NT2/D1 (cell line): ENCODE results near the gene GPR55.

Experiments
- DNase-seq: peaks from one replicate; pipeline ENCODE4 v3.0.0-alpha.2; 2011; ENCODE audit warnings: low read depth, low spot score
- H3K27me3 ChIP-seq: 2 replicates; pipeline ENCODE4 v1.6.0; 2011; ENCODE audit warnings: mild to moderate bottlenecking; ENCODE audit not compliant: insufficient read length, insufficient read depth
- H3K36me3 ChIP-seq: 2 replicates; pipeline ENCODE4 v1.6.1; 2011; ENCODE audit warnings: mild to moderate bottlenecking, low read length, mixed read lengths; ENCODE audit not compliant: insufficient read depth, insufficient read length
- H3K4me1 ChIP-seq: 2 replicates; pipeline ENCODE4 v1.5.1; 2011; ENCODE audit not compliant: insufficient read depth, insufficient read length
- H3K4me3 ChIP-seq: 2 replicates; pipeline ENCODE4 v1.5.1; 2011; ENCODE audit warnings: low read depth; ENCODE audit not compliant: insufficient read length
- H3K9ac ChIP-seq: 2 replicates; pipeline ENCODE4 v1.6.0; 2011; ENCODE audit warnings: low read depth; ENCODE audit not compliant: insufficient read length
- H3K9me3 ChIP-seq: 2 replicates; pipeline ENCODE4 v1.5.1; 2011; ENCODE audit warnings: mild to moderate bottlenecking, low read length; ENCODE audit not compliant: insufficient read depth
- SUZ12 ChIP-seq: IDR thresholded peaks from 2 replicates; pipeline ENCODE4 v1.6.1; 2011; ENCODE audit not compliant: insufficient read length, insufficient read depth; ENCODE audit errors: extremely low read depth
- YY1 ChIP-seq: IDR thresholded peaks from 2 replicates; pipeline ENCODE4 v1.6.1; 2011; ENCODE audit not compliant: insufficient read length, insufficient read depth
- ZNF274 ChIP-seq: IDR thresholded peaks from 2 replicates; pipeline ENCODE4 v1.6.1; 2011; ENCODE audit warnings: mild to moderate bottlenecking, low read depth, low read length

GPR55 gene

GRCh38 chr2:230930928-230931555 is 6.0 kb upstream of the GPR55 start:
- H3K9ac ChIP-seq = no peak overlapping the region

DNA sequence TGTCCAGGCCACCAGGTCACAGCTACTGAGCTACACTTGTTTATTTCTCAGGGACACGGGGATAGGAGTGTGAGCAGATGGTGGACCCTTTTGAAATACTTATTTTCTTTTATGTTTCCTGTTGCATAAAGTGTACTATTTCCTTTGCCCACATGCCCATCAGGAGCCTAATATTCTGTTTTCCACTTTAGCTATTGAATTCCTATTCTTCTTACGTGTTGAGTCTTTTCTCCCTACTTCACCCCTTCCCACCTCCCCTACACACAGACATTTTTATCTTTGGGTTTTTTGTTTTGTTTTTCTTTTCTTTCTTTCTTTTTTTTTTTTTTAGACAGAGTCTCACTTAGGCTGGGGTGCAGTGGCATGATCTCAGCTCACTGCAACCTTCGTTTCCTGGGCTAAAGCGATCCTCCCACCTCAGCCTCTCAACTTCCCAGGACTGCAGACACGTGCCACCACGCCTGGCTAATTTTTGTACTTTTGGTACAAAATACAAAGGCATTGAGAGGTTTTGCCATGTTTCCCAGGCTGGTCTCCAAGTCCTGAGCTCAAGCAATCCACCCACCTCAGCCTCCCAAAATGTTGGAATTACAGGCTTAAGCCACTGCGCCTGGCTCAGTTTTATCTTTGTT is 5.2 kb upstream of the GPR55 start:
- H3K9me3 ChIP-seq = peaks cover under 1% of the 10 kb centered on the region; the same call in 1 of the 2 replicates
- H3K27me3 ChIP-seq = peaks cover 3% of the 10 kb centered on the region
- no peak overlapping the region for H3K9ac ChIP-seq
- H3K4me1 ChIP-seq = peaks cover 17% of the 10 kb centered on the region
- no peak overlapping the region for H3K4me3 ChIP-seq
- no peak for TF ChIP-seq YY1
- no peak for TF ChIP-seq SUZ12
- no peak for TF ChIP-seq ZNF274
- no peak for DNase-seq
- no peaks in the 10 kb centered on the region for H3K36me3 ChIP-seq

More at GRCh38 chr2:230930928-230931555, 6.0 kb upstream of the GPR55 start:
- no peak overlapping the region for H3K4me3 ChIP-seq
- peaks cover 9% of the 10 kb centered on the region for H3K9me3 ChIP-seq
- no peaks in the 10 kb centered on the region for H3K36me3 ChIP-seq
- peaks cover 3% of the 10 kb centered on the region for H3K27me3 ChIP-seq
- TF ChIP-seq YY1 (no peak), ZNF274 (no peak), SUZ12 (no peak)
- DNase-seq = no peak
- H3K4me1 ChIP-seq = peaks cover 14% of the 10 kb centered on the region

DNA sequence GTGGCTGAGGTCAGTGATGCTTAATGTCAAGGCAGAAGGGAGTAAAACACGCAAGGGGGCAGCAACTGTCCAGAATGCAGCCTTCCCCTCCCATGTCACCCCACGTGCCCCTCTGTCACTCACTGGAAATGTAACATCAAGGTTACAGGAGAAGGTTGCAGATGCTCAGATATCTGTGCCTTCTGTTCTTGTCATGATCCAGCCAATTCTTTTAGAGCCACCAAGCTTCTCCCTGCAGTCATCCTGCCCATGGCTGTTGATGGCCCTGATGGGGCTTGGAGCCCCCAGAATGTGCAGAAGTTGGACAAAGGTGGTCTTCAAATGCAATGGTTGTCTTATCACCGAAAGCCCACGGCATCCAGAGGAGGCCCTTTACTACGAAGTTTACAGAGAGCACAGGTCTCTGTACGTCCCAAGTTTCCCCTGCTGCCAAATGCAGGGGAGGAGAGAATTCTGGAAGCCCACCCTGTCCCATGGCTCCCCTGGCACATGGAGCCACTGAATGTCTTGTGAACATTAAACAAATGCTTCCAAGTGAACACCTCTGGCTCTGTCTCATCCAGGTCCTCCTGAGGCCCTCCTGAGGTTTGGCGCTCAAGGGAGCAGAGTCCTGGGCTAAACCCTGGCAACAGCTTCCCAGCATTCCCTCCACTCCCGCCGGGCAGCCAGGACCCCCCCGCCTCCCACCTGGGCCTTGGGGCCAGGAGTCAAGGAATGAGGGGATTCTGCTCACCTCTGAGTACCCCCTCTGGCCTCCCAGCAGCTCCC is 4.5 kb upstream of the GPR55 start:
- no peak for DNase-seq
- peaks cover 24% of the 10 kb centered on the region for H3K4me1 ChIP-seq
- H3K9me3 ChIP-seq = no peaks in the 10 kb centered on the region
- H3K9ac ChIP-seq = no peak overlapping the region
- TF ChIP-seq ZNF274 = no peak
- TF ChIP-seq SUZ12 = no peak
- TF ChIP-seq YY1 = no peak
- no peak overlapping the region for H3K4me3 ChIP-seq
- peaks cover 3% of the 10 kb centered on the region for H3K27me3 ChIP-seq
- H3K36me3 ChIP-seq = no peaks in the 10 kb centered on the region

GRCh38 chr2:230928701-230929380 is 3.8 kb upstream of the GPR55 start:
- H3K4me3 ChIP-seq = no peak overlapping the region
- H3K9me3 ChIP-seq = no peaks in the 10 kb centered on the region
- no peaks in the 10 kb centered on the region for H3K36me3 ChIP-seq
- H3K4me1 ChIP-seq = peaks cover 29% of the 10 kb centered on the region
- H3K27me3 ChIP-seq = peaks cover 3% of the 10 kb centered on the region
- H3K9ac ChIP-seq = no peak overlapping the region
- DNase-seq = no peak
- no peak for TF ChIP-seq ZNF274

- no peak overlapping the region for H3K4me3 ChIP-seq
- H3K9me3 ChIP-seq = no peaks in the 10 kb centered on the region
- H3K27me3 ChIP-seq = peaks cover 3% of the 10 kb centered on the region
- no peaks in the 10 kb centered on the region for H3K36me3 ChIP-seq
- no peak for DNase-seq
- H3K4me1 ChIP-seq = peaks cover 20% of the 10 kb centered on the region
- TF ChIP-seq SUZ12 = no peak
- TF ChIP-seq ZNF274 = no peak
- TF ChIP-seq YY1 = no peak
- no peak overlapping the region for H3K9ac ChIP-seq
Measured at GRCh38 chr2:230927711-230928341, 2.8 kb upstream of the GPR55 start.

GRCh38 chr2:230925879-230926765 is 1.1 kb upstream of the GPR55 start:
- TF ChIP-seq SUZ12 (no peak), ZNF274 (no peak), YY1 (no peak)
- H3K4me1 ChIP-seq = peaks cover 17% of the 10 kb centered on the region
- H3K9me3 ChIP-seq = no peaks in the 10 kb centered on the region
- no peak overlapping the region for H3K4me3 ChIP-seq
- H3K27me3 ChIP-seq = no peaks in the 10 kb centered on the region
- no peak overlapping the region for H3K9ac ChIP-seq
- DNase-seq = no peak
- no peaks in the 10 kb centered on the region for H3K36me3 ChIP-seq
